ENCODE results near the gene SEMG2. TPM values are rescaled to one million over a fixed set of nuclear protein-coding genes. Genes with fewer than 3 reads are reported as not detected.

The SEMG2 gene
- total RNA-seq, 4 donors from 2014 or later, result not detected

- DNase-seq (ENCODE audit: low spot score) (no peak), ATAC-seq (ENCODE audit: low FRiP score) (no peak)
- TF ChIP-seq, protein P1, sequence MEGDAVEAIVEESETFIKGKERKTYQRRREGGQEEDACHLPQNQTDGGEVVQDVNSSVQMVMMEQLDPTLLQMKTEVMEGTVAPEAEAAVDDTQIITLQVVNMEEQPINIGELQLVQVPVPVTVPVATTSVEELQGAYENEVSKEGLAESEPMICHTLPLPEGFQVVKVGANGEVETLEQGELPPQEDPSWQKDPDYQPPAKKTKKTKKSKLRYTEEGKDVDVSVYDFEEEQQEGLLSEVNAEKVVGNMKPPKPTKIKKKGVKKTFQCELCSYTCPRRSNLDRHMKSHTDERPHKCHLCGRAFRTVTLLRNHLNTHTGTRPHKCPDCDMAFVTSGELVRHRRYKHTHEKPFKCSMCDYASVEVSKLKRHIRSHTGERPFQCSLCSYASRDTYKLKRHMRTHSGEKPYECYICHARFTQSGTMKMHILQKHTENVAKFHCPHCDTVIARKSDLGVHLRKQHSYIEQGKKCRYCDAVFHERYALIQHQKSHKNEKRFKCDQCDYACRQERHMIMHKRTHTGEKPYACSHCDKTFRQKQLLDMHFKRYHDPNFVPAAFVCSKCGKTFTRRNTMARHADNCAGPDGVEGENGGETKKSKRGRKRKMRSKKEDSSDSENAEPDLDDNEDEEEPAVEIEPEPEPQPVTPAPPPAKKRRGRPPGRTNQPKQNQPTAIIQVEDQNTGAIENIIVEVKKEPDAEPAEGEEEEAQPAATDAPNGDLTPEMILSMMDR (IDR thresholded peaks at IDR 0.05), result no peak
Measured at GRCh38 chr20:45258664-45259063, 37.5 kb downstream of the SEMG2 start.

GRCh38 chr20:45263556-45264266, 42.5 kb downstream of the SEMG2 start:
- TF ChIP-seq, protein P1 (IDR thresholded peaks at IDR 0.05), result no peak
- no peak for ATAC-seq (ENCODE audit: low FRiP score)

GRCh38 chr20:45266977-45267376, 45.8 kb downstream of the SEMG2 start:
- DNase-seq (ENCODE audit: low spot score), result no peak

More at GRCh38 chr20:45263556-45264266, 42.5 kb downstream of the SEMG2 start:
- no peak for DNase-seq (ENCODE audit: low spot score)

DNA sequence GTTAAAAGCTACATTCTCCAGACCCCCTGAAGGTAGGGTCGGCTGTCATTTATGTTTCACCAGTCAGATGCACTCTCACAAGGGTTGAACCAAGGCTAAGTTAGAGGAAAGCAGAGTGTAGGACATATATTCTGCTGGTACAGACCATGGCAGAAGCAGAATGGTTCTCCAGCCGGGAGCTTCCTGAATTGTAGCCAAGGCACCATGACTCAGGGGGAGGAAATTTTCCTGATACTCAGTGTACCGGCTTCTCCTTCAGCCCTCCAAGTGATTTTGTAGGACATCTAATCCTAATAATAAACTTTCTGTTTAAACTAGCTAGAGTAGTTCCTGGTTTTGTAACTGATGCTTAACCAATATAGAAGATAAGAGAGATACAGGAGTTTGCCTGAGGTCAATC, 47.4 kb downstream of the SEMG2 start:
- DNase-seq (ENCODE audit: low spot score) (no peak), ATAC-seq (ENCODE audit: low FRiP score) (no peak)
- TF ChIP-seq, protein P1 (IDR thresholded peaks at IDR 0.05), result no peak

More at GRCh38 chr20:45266977-45267376, 45.8 kb downstream of the SEMG2 start:
- ATAC-seq (ENCODE audit: low FRiP score), result no peak
- TF ChIP-seq, protein P1 (IDR thresholded peaks at IDR 0.05), result no peak

GRCh38 chr20:45269056-45269455, 47.9 kb downstream of the SEMG2 start:
- TF ChIP-seq, protein P1 (IDR thresholded peaks at IDR 0.05), result no peak
- DNase-seq (ENCODE audit: low spot score), result no peak
- ATAC-seq (ENCODE audit: low FRiP score), result no peak

DNA sequence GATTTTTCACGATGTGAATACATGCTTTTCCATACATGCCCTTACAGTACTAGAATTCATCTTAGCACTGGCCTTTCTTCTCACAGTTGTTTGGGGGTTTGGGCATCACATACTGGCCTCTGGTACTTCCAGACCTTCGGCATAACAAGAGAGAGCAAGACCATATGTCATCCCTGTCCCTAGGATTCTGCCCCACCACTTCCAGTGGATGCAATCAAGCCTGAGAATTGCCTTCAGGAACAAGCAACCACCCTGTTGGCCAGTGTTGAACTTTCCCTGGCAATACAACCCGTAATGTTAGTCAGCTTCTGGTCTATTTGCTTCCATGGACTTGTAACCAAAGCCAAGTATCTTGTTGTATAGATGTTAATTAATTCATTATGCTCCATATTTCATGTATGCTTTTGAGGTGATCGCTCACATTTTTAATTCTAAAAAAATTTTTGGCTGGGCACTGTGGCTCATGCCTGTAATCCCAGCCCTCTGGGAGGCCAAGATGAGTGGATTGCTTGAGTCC, 48.6 kb downstream of the SEMG2 start:
- DNase-seq (ENCODE audit: low spot score) (no peak), ATAC-seq (ENCODE audit: low FRiP score) (no peak)
- TF ChIP-seq, protein P1 (IDR thresholded peaks at IDR 0.05), result no peak

Other genes with a start within 250 kb of the SEMG2 start
- gene KCNS1, start 120.2 kb upstream of the SEMG2 start, total RNA-seq, result under 1 TPM in 3 of 4 donors, not detected in 1; 0.47 to 0.60 (median 0.56) TPM
- gene WFDC5, start 106.2 kb upstream of the SEMG2 start, total RNA-seq, result not detected
- not detected for gene WFDC12, start 96.9 kb upstream of the SEMG2 start, total RNA-seq
- gene PI3, start 46.5 kb upstream of the SEMG2 start, total RNA-seq, result 1 to 10 TPM in 3 of 4 donors, not detected in 1; 1.1 to 6.7 (median 4.3) TPM
- gene SEMG1, start 14.3 kb upstream of the SEMG2 start, total RNA-seq, result not detected
- 100 to 1,000 TPM; 114 to 505 (median 171) TPM for gene SLPI, start 33.2 kb downstream of the SEMG2 start, total RNA-seq
- gene RBPJL, start 85.5 kb downstream of the SEMG2 start, total RNA-seq, result not detected
- gene MATN4, start 86.9 kb downstream of the SEMG2 start, total RNA-seq, result under 1 TPM in 2 of 4 donors, not detected in 2; 0.19 to 0.24 TPM
- gene SDC4, start 127.1 kb downstream of the SEMG2 start, total RNA-seq, result 100 to 1,000 TPM in 2 of 4 donors, 10 to 100 TPM in 2; 31.4 to 279 (median 103) TPM
- 10 to 100 TPM; 26.6 to 55.0 (median 51.3) TPM for gene SYS1, start 141.8 kb downstream of the SEMG2 start, total RNA-seq
- gene TP53TG5, start 157.0 kb downstream of the SEMG2 start, total RNA-seq, result under 1 TPM in 1 of 4 donors, not detected in 3; 0.47 TPM
- 10 to 100 TPM; 20.7 to 45.7 (median 27.9) TPM for gene DBNDD2, start 186.9 kb downstream of the SEMG2 start, total RNA-seq
- 10 to 100 TPM; 76.4 to 87.3 (median 83.5) TPM for gene PIGT, start 194.8 kb downstream of the SEMG2 start, total RNA-seq
- 1 to 10 TPM; 3.0 to 8.4 (median 7.0) TPM for gene WFDC2, start 248.4 kb downstream of the SEMG2 start, total RNA-seq

All from omental fat pad (tissue), 4 donors.